ENCODE data around the gene THYN1.
A peak's percentile ranks its signal among the peaks of the same experiment; 100 is the strongest.
"Not testable (repeated sequence)": the region's sequence is repeated elsewhere in the genome, so short reads cannot be mapped to it uniquely, and the experiment has no call there.

The THYN1 gene

GRCh38 chr11:134253188-134253993 lies at the start of gene THYN1, which contains the start of gene ACAD8:
TSS of gene THYN1 (minus strand) at chr11:134253352. CDS start at chr11:134252882, 470 bp downstream.
TSS of gene ACAD8 (plus strand) at chr11:134253568. CDS start at chr11:134253601, 33 bp downstream.
- in situ Hi-C loops (cut with MboI; ENCODE audit: low pct_unique_long_range_greater_than_20kb, low sequenced_read_pairs) = no loop called here

GRCh38 chr11:134294664-134295063 lies 41.5 kb upstream of the THYN1 start:
- in situ Hi-C loops (cut with MboI; ENCODE audit: low pct_unique_long_range_greater_than_20kb, low sequenced_read_pairs) = no loop called here

More at GRCh38 chr11:134253188-134253993, at the start of gene THYN1, which contains the start of gene ACAD8:
- DNase-seq = peak; percentile 97

GRCh38 chr11:134293119-134294113 lies 40.3 kb upstream of the THYN1 start:
- DNase-seq = no peak
- in situ Hi-C loops (cut with MboI; ENCODE audit: low pct_unique_long_range_greater_than_20kb, low sequenced_read_pairs) = no loop called here

More at GRCh38 chr11:134294664-134295063, 41.5 kb upstream of the THYN1 start:
- DNase-seq = no peak

GRCh38 chr11:134292661-134293060 lies 39.5 kb upstream of the THYN1 start:
- DNase-seq = no peak
- in situ Hi-C loops (cut with MboI; ENCODE audit: low pct_unique_long_range_greater_than_20kb, low sequenced_read_pairs) = no loop called here

- DNase-seq = no peak
These were observed 38.0 kb upstream of the THYN1 start for GRCh38 chr11:134291196-134291595.

GRCh38 chr11:134290646-134291045 lies 37.5 kb upstream of the THYN1 start:
- no peak for DNase-seq
- in situ Hi-C loops (cut with MboI; ENCODE audit: low pct_unique_long_range_greater_than_20kb, low sequenced_read_pairs) = no loop called here

More at GRCh38 chr11:134291196-134291595, 38.0 kb upstream of the THYN1 start:
- in situ Hi-C loops (cut with MboI; ENCODE audit: low pct_unique_long_range_greater_than_20kb, low sequenced_read_pairs) = no loop called here

- in situ Hi-C loops (cut with MboI; ENCODE audit: low pct_unique_long_range_greater_than_20kb, low sequenced_read_pairs) = no loop called here
- DNase-seq = no peak
These were observed 36.6 kb upstream of the THYN1 start for GRCh38 chr11:134289789-134290188.

- DNase-seq = no peak
- in situ Hi-C loops (cut with MboI; ENCODE audit: low pct_unique_long_range_greater_than_20kb, low sequenced_read_pairs) = no loop called here
These were observed 36.0 kb upstream of the THYN1 start for GRCh38 chr11:134289167-134289566.

GRCh38 chr11:134288486-134288885 lies 35.3 kb upstream of the THYN1 start:
- in situ Hi-C loops (cut with MboI; ENCODE audit: low pct_unique_long_range_greater_than_20kb, low sequenced_read_pairs) = no loop called here
- no peak for DNase-seq

- in situ Hi-C loops (cut with MboI; ENCODE audit: low pct_unique_long_range_greater_than_20kb, low sequenced_read_pairs) = no loop called here
- DNase-seq = no peak
These were observed 34.4 kb upstream of the THYN1 start for GRCh38 chr11:134287561-134287960.

GRCh38 chr11:134284349-134284748 lies 31.2 kb upstream of the THYN1 start:
- in situ Hi-C loops (cut with MboI; ENCODE audit: low pct_unique_long_range_greater_than_20kb, low sequenced_read_pairs) = not testable (repeated sequence)

GRCh38 chr11:134283461-134284230 lies 30.5 kb upstream of the THYN1 start:
- in situ Hi-C loops (cut with MboI; ENCODE audit: low pct_unique_long_range_greater_than_20kb, low sequenced_read_pairs) = no loop called here

More at GRCh38 chr11:134284349-134284748, 31.2 kb upstream of the THYN1 start:
- DNase-seq = not testable (repeated sequence)

GRCh38 chr11:134282121-134283045 lies 29.2 kb upstream of the THYN1 start:
- DNase-seq = no peak
- in situ Hi-C loops (cut with MboI; ENCODE audit: low pct_unique_long_range_greater_than_20kb, low sequenced_read_pairs) = no loop called here

More at GRCh38 chr11:134283461-134284230, 30.5 kb upstream of the THYN1 start:
- no peak for DNase-seq

GRCh38 chr11:134281635-134282034 lies 28.5 kb upstream of the THYN1 start:
- in situ Hi-C loops (cut with MboI; ENCODE audit: low pct_unique_long_range_greater_than_20kb, low sequenced_read_pairs); DNase-seq: not testable (repeated sequence)

- DNase-seq = no peak
- in situ Hi-C loops (cut with MboI; ENCODE audit: low pct_unique_long_range_greater_than_20kb, low sequenced_read_pairs) = no loop called here
These were observed 25.2 kb upstream of the THYN1 start for GRCh38 chr11:134278356-134278755.

- DNase-seq = no peak
- in situ Hi-C loops (cut with MboI; ENCODE audit: low pct_unique_long_range_greater_than_20kb, low sequenced_read_pairs) = no loop called here
These were observed 24.2 kb upstream of the THYN1 start for GRCh38 chr11:134277183-134278001.
